Heart right ventricle (tissue), 16 donors: Measurements from ENCODE around the gene CTU2. TPM values are rescaled to one million over a fixed set of nuclear protein-coding genes. Genes with fewer than 3 reads are reported as not detected.

Source experiments
- ATAC-seq, 8 donors: fragments of 200-7000 bp; cut with Tn5 transposase; one replicate each; pipeline ENCODE4 v1.9.1; 2020; ENCODE audit warnings: mild to moderate bottlenecking in 8 of 8, moderate library complexity in 8 of 8, moderate number of reproducible peaks in 1 of 8
- DNase-seq, 2 donors: peaks; one replicate each; pipeline ENCODE4 v3.0.0-alpha.2; 2020
- H3K27ac ChIP-seq, 10 donors: fragments of 200-600 bp; sonication (generic) in 2 of 10; one replicate each; pipeline versions ENCODE4 v1.5.0 to v1.8.0; 2020 to 2022; ENCODE audit warnings: mild to moderate bottlenecking in 3 of 10
- H3K27me3 ChIP-seq, 7 donors: fragments of 200-600 bp; one replicate each; pipeline ENCODE4 v1.8.0; 2021 to 2022; ENCODE audit warnings: mild to moderate bottlenecking in 2 of 7
- H3K36me3 ChIP-seq, 9 donors: fragments of 200-600 bp; sonication (generic) in 1 of 9; one replicate each; pipeline versions ENCODE4 v1.5.0 to v1.8.0; 2020 to 2022; ENCODE audit warnings: mild to moderate bottlenecking in 2 of 9
- H3K4me1 ChIP-seq, 9 donors: fragments of 200-600 bp; sonication (generic) in 1 of 9; one replicate each; pipeline versions ENCODE4 v1.5.0 to v1.8.0; 2020 to 2022; ENCODE audit warnings: mild to moderate bottlenecking in 4 of 9
- H3K4me3 ChIP-seq, 10 donors: fragments of 200-600 bp; sonication (generic) in 2 of 10; one replicate each; pipeline versions ENCODE4 v1.5.0 to v1.8.0; 2020 to 2022; ENCODE audit warnings: mild to moderate bottlenecking in 7 of 10, moderate library complexity in 2 of 10
- H3K9me3 ChIP-seq, 11 donors: fragments of 200-600 bp in 10 of 11; sonication (generic) in 2 of 11; one replicate each; pipeline versions ENCODE4 v1.5.0 to v1.8.0; 2013 to 2022; ENCODE audit warnings: mild to moderate bottlenecking in 2 of 11, control low read depth in 1 of 11, moderate library complexity in 1 of 11
- WGBS, 2 donors: extraction: QIAGEN DNeasy Blood & Tissue Kit; methylation state at CpG; one replicate each; pipeline ENCODE4 v1.1.7; 2013; ENCODE audit warnings: inconsistent platforms in 1 of 2; 5-methylcytosine and 5-hydroxymethylcytosine counted together
- intact Hi-C, 10 donors: fragments of 100-400 bp; cut with DNase I; formaldehyde crosslinking; loops; one replicate each; pipeline versions ENCODE4 v1.11.1 to v1.14.2; 2022
- polyA plus RNA-seq, 2 donors: library from polyadenylated mRNA; stranded (reverse); fragments of 200-250 nt; gene quantifications; one replicate each; pipeline ENCODE4 v1.2.3, GENCODE V29; 2013
- total RNA-seq, 10 donors: library from RNA; stranded (reverse); fragmentation: NEBNext Ultra II Directional in 3 of 10; extraction: Animal tissue kit (Norgen Biotek cat#: 25700) in 3 of 10; gene quantifications; one replicate each; pipeline versions ENCODE4 v1.2.1 to v1.2.4, GENCODE V29; 2021 to 2023
- TF ChIP-seq, protein P1 (sequence below), 9 donors: fragments of 200-600 bp; sonication (generic) in 2 of 9; IDR thresholded peaks; one replicate each; pipeline versions ENCODE4 v1.5.0 to v1.8.0; 2021 to 2022; ENCODE audit warnings: antibody characterized with exemption in 9 of 9, mild to moderate bottlenecking in 5 of 9, moderate library complexity in 1 of 9
- donor health status: Arrhythmogenic right ventricular cardiomyopathy.
- donor health status: ischemic (EF 13 %, LVEDD 7.1; RV severe dilation, severe dysfunction).
- donor health status: healthy with polysubstance abuse.
- donor health status: DM: no; HTN: yes; CAD: no.
- donor health status: DM: no; HTN: no; CAD: no.
- donor health status: ischemic (EF 25% LVEDD 6.9; RV normal size, moderate dysfunction).
- donor health status: ischemic (EF 25% LVEDD 5.7; RV mildly dilated, moderate dysfunction).
- donor health status: healthy.
- donor health status: DM: yes; HTN: yes; CAD: no.
- donor health status: Ischemic cardiomyopathy.
- donor health status: ischemic (EF 35%, LVEDD 5.7; RV mildly dilated, moderate dysfunction).
- donor health status: nonischemic (EF 11% LVEDD 7.7; RV severe dilation, severe dysfunction).
- donor health status: DM: yes; HTN: yes; CAD: no.
- donor health status: PGD.
- donor health status: ischemic (EF 29% LVEDD 5.4; RV normal size, mild dysfunction).
- donor health status: nonischemic (EF 23%, LVEDD 6.1; RV moderate dilation, normal function).

CTU2 gene
- total and polyA plus RNA-seq, 12 donors: 11.8 to 22.6 (median 14.4) TPM

DNA sequence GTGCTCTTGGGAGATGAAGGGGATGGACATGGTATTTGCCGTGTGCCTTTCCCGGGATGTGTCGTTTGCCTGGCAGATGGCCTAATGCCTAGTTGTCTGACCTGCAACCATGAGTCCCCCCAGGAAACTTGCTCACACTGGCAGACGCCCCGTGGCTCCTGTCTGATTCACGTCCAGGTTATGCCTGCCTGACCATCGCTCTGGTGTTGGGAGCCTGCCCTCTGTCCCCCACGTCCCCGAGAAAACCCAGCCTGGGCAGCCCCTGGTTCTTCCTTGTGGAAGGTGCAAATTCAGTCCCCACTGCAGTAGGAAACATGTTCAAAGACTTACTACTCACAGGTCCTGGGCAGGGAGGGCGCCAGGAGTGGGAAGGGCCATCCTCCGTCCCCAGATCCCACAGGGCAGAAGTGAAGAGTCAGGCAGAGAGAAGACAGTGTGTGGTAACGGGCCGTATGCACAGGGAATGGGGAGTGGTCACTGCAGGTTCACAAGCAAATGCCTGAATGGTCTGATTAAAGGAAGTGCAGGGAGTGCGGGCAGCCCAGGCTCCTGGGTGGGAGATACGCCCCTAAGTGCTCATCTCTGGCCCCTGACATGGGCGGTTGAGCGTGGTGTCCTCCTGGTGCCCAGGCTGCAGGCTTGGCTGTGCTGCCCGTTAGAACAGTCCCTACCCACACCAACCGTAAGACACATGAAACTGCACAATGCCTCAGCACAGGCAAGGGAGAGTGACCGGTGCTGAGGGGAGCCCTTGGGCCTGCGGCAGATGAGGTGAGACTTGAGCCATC is 15.8 kb upstream of the CTU2 start:
- peaks cover 0 to 60% (median 37%) of the 10 kb centered on the region in 7 donors for H3K27me3 ChIP-seq
- no peak overlapping the region for H3K4me3 ChIP-seq
- H3K4me1 ChIP-seq: peaks cover 6 to 41% (median 21%) of the 10 kb centered on the region in 9 donors
- intact Hi-C loops: no loop called here
- no peak for ATAC-seq
- no peak overlapping the region for H3K27ac ChIP-seq
- peaks cover 0 to 5% (median 0%) of the 10 kb centered on the region in 9 donors for H3K36me3 ChIP-seq
- no peak for DNase-seq
- TF ChIP-seq, protein P1, sequence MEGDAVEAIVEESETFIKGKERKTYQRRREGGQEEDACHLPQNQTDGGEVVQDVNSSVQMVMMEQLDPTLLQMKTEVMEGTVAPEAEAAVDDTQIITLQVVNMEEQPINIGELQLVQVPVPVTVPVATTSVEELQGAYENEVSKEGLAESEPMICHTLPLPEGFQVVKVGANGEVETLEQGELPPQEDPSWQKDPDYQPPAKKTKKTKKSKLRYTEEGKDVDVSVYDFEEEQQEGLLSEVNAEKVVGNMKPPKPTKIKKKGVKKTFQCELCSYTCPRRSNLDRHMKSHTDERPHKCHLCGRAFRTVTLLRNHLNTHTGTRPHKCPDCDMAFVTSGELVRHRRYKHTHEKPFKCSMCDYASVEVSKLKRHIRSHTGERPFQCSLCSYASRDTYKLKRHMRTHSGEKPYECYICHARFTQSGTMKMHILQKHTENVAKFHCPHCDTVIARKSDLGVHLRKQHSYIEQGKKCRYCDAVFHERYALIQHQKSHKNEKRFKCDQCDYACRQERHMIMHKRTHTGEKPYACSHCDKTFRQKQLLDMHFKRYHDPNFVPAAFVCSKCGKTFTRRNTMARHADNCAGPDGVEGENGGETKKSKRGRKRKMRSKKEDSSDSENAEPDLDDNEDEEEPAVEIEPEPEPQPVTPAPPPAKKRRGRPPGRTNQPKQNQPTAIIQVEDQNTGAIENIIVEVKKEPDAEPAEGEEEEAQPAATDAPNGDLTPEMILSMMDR (IDR thresholded peaks at IDR 0.05): no peak
- no peaks in the 10 kb centered on the region for H3K9me3 ChIP-seq
- 86 to 87% methylated on average over 21 of the region's 21 CpGs for WGBS, 2 donors

DNA sequence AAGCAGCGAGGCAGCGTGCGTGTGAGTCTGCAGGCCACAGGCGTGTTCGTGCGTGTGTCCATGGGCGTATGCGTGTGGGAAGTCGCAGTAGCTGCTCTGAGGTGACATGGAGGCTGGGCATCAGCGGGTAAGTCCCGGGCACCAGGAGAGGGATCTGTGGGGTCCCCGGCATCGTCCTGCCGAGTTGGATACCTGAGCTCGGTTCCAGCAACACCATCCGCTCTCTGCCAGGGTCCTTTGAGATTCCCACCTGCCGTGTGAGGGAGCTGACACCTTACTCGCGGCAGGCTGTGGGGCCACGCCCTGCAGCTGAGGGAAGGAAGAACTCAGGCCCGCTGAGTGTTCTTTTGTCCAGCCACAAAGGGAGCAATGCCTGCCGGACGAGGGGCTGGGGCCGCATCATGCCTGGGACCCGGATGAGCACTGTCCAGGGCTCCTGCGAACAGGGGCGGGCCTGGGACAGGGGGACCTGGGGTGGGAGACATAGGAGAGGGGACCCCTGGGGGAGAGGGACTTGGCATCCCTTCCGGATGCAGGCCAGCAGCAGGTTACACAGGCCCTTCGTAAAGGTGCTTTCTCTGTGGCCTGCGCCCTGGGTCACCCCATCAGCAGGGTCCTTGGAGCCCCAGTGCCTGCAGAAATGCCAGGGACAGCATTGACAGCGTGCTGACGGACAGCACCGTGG is 15.0 kb upstream of the CTU2 start:
- DNase-seq (no peak), ATAC-seq (no peak)
- TF ChIP-seq, protein P1 (IDR thresholded peaks at IDR 0.05): no peak
- intact Hi-C loops: no loop called here
- Histone ChIP-seq H3K27ac (peak overlapping the region in 1 of 10 donors; percentile 64), H3K4me1 (peaks cover 6 to 33% (median 14%) of the 10 kb centered on the region in 9 donors), H3K27me3 (peaks cover 0 to 53% (median 30%) of the 10 kb centered on the region in 7 donors), H3K9me3 (no peaks in the 10 kb centered on the region), H3K36me3 (peaks cover 0 to 11% (median 0%) of the 10 kb centered on the region in 9 donors), H3K4me3 (no peak overlapping the region)
- WGBS, 2 donors: 87 to 92% methylated on average over 33 of the region's 33 CpGs

DNA sequence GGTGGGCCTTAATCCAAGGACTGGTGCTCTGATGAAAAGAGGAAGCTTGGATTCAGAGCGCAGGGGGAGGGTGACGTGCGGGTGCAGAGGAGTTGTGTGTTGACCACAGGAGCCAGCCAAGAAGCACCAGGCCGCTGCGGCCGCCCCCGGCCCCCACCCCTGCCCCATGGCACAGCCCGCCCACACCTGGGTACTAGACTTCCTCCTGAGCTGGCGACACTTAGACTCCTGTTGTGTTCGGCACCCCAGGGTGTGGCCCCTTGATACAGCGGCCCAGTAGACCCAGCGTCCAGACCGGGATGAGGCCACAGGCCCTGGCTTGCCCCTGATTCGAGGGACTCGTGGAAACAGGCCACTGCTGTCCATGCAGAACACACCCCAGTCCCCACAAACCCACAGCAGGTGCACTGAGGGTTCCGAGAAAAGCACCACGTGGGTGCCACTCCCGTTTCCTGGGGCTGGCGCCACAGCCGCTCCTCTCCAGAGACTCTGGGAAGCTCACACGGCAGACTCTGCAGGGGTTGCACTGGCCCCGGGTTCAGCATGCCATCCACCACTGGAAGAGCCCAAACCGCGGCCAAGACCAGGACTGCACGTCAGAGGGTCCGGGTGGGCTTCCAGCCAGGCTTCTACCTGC is 14.3 kb upstream of the CTU2 start:
- TF ChIP-seq, protein P1 (IDR thresholded peaks at IDR 0.05): no peak
- no peaks in the 10 kb centered on the region for H3K9me3 ChIP-seq
- H3K27ac ChIP-seq: peak overlapping the region in 1 of 10 donors; percentile 64
- peaks cover 0 to 48% (median 30%) of the 10 kb centered on the region in 7 donors for H3K27me3 ChIP-seq
- 83 to 86% methylated on average over 26 of the region's 26 CpGs for WGBS, 2 donors
- ATAC-seq (peak in 4 of 8 donors; percentile 12 to 30 (median 17)), DNase-seq (no peak)
- intact Hi-C loops: no loop called here
- H3K4me3 ChIP-seq: no peak overlapping the region
- peaks cover 0 to 19% (median 6%) of the 10 kb centered on the region in 9 donors for H3K36me3 ChIP-seq
- peaks cover 0 to 26% (median 8%) of the 10 kb centered on the region in 9 donors for H3K4me1 ChIP-seq

DNA sequence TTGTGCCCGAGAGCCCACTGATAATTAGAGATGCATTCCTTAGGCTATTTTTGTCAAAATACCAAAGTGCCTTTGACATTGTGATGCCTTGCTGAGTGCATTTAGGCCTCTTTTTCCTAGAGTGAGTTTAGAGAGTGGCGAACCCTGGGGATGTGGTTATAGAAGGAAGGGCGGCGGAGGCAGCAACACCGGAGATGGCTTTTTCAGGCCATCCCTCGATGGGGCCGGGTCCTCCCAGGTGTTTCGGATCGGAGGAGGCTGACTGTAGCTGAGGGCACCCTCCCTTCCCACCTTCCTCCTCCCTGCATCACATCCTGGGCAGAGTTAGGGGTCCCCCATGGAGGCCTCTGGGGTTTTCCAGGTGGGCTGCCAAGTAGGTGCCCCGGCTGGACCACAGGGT is 13.4 kb upstream of the CTU2 start:
- intact Hi-C loops: no loop called here
- ATAC-seq (no peak), DNase-seq (no peak)
- Histone ChIP-seq H3K4me3 (no peak overlapping the region), H3K27me3 (peaks cover 0 to 42% (median 28%) of the 10 kb centered on the region in 7 donors), H3K4me1 (peaks cover 0 to 23% (median 6%) of the 10 kb centered on the region in 9 donors), H3K27ac (peak overlapping the region in 1 of 10 donors; percentile 14), H3K36me3 (peaks cover 0 to 27% (median 15%) of the 10 kb centered on the region in 9 donors), H3K9me3 (no peaks in the 10 kb centered on the region)
- WGBS, 2 donors: 83 to 86% methylated on average over 10 of the region's 10 CpGs
- TF ChIP-seq, protein P1 (IDR thresholded peaks at IDR 0.05): no peak
